Endothelial cell of umbilical vein (primary cell): ENCODE results near the gene C1QTNF7. TPM values are rescaled to one million over a fixed set of nuclear protein-coding genes. Genes with fewer than 3 reads are reported as not detected.

Source experiments
- BruUV-seq: library from RNA; stranded (reverse); fragments of 400-500 nt; replicated peaks from 2 replicates; lab custom pipeline; 2021; lab: Mats Ljungman, UMichigan
- CTCF ChIA-PET: fragments of 300-600, 350-600 bp; sonication (Branson Sonifier 250); formaldehyde crosslinking; loops from one replicate; lab custom pipeline; 2021; ENCODE audit warnings: antibody characterized with exemption, inconsistent platforms; lab: Charles Lee
- POLR2A ChIA-PET: fragments of 300-600, 350-600 bp; sonication (Branson Sonifier 250); formaldehyde crosslinking; loops from one replicate; lab custom pipeline; 2021; ENCODE audit warnings: antibody characterized with exemption, inconsistent platforms; lab: Charles Lee
- DNase-seq: peaks from one replicate; pipeline ENCODE4 v3.0.0-alpha.2; 2011; ENCODE audit warnings: low read depth, low spot score
- FAIRE-seq: peaks from 2 replicates; lab custom pipeline; 2011; peaks lifted over from hg19 to GRCh38; lab: Jason Lieb, UNC
- H2AFZ ChIP-seq: 2 replicates; pipeline ENCODE4 v1.6.0; 2012; ENCODE audit warnings: low read depth, low read length, control low read depth, inconsistent platforms
- H3K27ac ChIP-seq: 2 replicates; pipeline ENCODE4 v1.5.1; 2011; ENCODE audit warnings: low read depth, mild to moderate bottlenecking, control low read depth, low read length, moderate library complexity; ENCODE audit not compliant: insufficient read depth
- H3K27me3 ChIP-seq, 2 experiments: 2 replicates each; pipeline versions ENCODE4 v1.6.0 to v1.6.1; 2011; ENCODE audit warnings: low read length in 2 of 2, mixed read lengths in 1 of 2; ENCODE audit not compliant: control insufficient read depth in 2 of 2, insufficient read depth in 2 of 2
- H3K36me3 ChIP-seq, 2 experiments: 2 replicates in 1 of 2; 3 replicates in 1 of 2; pipeline ENCODE4 v1.5.1; 2011; ENCODE audit warnings: low read length in 2 of 2, mild to moderate bottlenecking in 1 of 2, moderate library complexity in 1 of 2; ENCODE audit not compliant: control insufficient read depth in 2 of 2, insufficient read depth in 2 of 2; ENCODE audit errors: extremely low read depth in 1 of 2
- H3K4me1 ChIP-seq: 3 replicates; pipeline ENCODE4 v1.5.1; 2011; ENCODE audit warnings: mild to moderate bottlenecking, low read length; ENCODE audit not compliant: control insufficient read depth, insufficient read depth; ENCODE audit errors: extremely low read depth
- H3K4me2 ChIP-seq: 2 replicates; pipeline ENCODE4 v1.6.1; 2011; ENCODE audit warnings: low read length, control low read depth, mixed read lengths; ENCODE audit not compliant: insufficient read depth
- H3K4me3 ChIP-seq, 3 experiments: fragments of 200-600 bp in 1 of 3; sonication (generic), shearing (Covaris generic) in 1 of 3; replicated peaks in 1 of 3; 2 replicates each; pipeline ENCODE4 v1.5.1; 2011 to 2016; ENCODE audit warnings: control low read depth in 3 of 3, low read length in 3 of 3, mild to moderate bottlenecking in 2 of 3, inconsistent platforms in 1 of 3, low read depth in 1 of 3, moderate library complexity in 1 of 3; ENCODE audit not compliant: insufficient read depth in 1 of 3
- H3K79me2 ChIP-seq: 2 replicates; pipeline ENCODE4 v1.6.0; 2012; ENCODE audit warnings: low read length, inconsistent platforms; ENCODE audit not compliant: control insufficient read depth, insufficient read depth
- H3K9ac ChIP-seq: replicated peaks from 2 replicates; pipeline ENCODE3; 2011; ENCODE audit warnings: low read length, control low read depth; ENCODE audit not compliant: insufficient read depth; ENCODE audit errors: extremely low read depth
- H3K9me1 ChIP-seq: replicated peaks from 3 replicates; pipeline ENCODE4 v1.6.0; 2011; ENCODE audit warnings: mild to moderate bottlenecking, low read length; ENCODE audit not compliant: control insufficient read depth, insufficient read depth; ENCODE audit errors: extremely low read depth
- H3K9me3 ChIP-seq: replicated peaks from 2 replicates; pipeline ENCODE4 v1.5.1; 2012; ENCODE audit warnings: low read length, inconsistent platforms; ENCODE audit not compliant: control insufficient read depth, insufficient read depth
- H4K20me1 ChIP-seq: replicated peaks from 2 replicates; pipeline ENCODE3; 2011; ENCODE audit warnings: mild to moderate bottlenecking, low read length; ENCODE audit not compliant: control insufficient read depth, insufficient read depth; ENCODE audit errors: extremely low read depth
- EZH2 ChIP-seq: IDR thresholded peaks from 2 replicates; pipeline ENCODE4 v1.6.1; 2012; ENCODE audit warnings: borderline replicate concordance, low read depth, mild to moderate bottlenecking, moderate library complexity, low read length, inconsistent platforms; ENCODE audit not compliant: severe bottlenecking
- FOS ChIP-seq: IDR thresholded peaks from 2 replicates; pipeline ENCODE4 v1.6.1; 2011; ENCODE audit warnings: mild to moderate bottlenecking, low read length, moderate library complexity, borderline replicate concordance; ENCODE audit not compliant: insufficient read depth
- GATA2 ChIP-seq: IDR thresholded peaks from 2 replicates; pipeline ENCODE4 v1.7.0; 2011; ENCODE audit warnings: low read depth, mild to moderate bottlenecking, moderate library complexity, mixed read lengths, low read length; ENCODE audit not compliant: insufficient read length, insufficient read depth
- JUN ChIP-seq: IDR thresholded peaks from 2 replicates; pipeline ENCODE4 v1.6.1; 2011; ENCODE audit warnings: borderline replicate concordance, low read depth; ENCODE audit not compliant: insufficient read length, insufficient read depth
- MYC ChIP-seq: IDR thresholded peaks from one replicate; pipeline ENCODE4 v1.6.1; 2011; ENCODE audit warnings: mild to moderate bottlenecking, low read depth, low read length
- POLR2A ChIP-seq: IDR thresholded peaks from 2 replicates; pipeline ENCODE4 v1.6.1; 2012; ENCODE audit warnings: low read depth, mild to moderate bottlenecking, control low read depth, low read length
- POLR2AphosphoS5 ChIP-seq: IDR thresholded peaks from 2 replicates; pipeline ENCODE4 v1.6.1; 2012; ENCODE audit warnings: low read depth, mild to moderate bottlenecking, control low read depth, low read length, moderate library complexity; ENCODE audit not compliant: insufficient read depth
- dilution Hi-C: fragments of 300-500 bp; cut with MboI; formaldehyde crosslinking; loops from one replicate; pipeline ENCODE4 v1.15.0; 2019; ENCODE audit warnings: low sequenced_read_pairs; ENCODE audit not compliant: extremely low pct_ligation_motif_present
- intact Hi-C: fragments of 100-400 bp; cut with micrococcal nuclease; formaldehyde crosslinking; loops from one replicate; pipeline ENCODE4 v1.10.0; 2022
- polyA plus RNA-seq, 4 experiments: library from polyadenylated mRNA; depleted of rRNA in 3 of 4; stranded (reverse) in 3 of 4; unstranded in 1 of 4; fragments of >200 nt; gene quantifications; 2 replicates each; pipeline versions ENCODE4 v1.2.1 to v1.2.3, GENCODE V29; 2011 to 2012; ENCODE audit warnings: missing spikeins in 1 of 4
- total RNA-seq: library from RNA; stranded (reverse); gene quantifications from 2 replicates; pipeline ENCODE4 v1.2.3, GENCODE V29; 2021
- TF ChIP-seq, protein P1 (sequence below): IDR thresholded peaks from 2 replicates; pipeline ENCODE4 v1.6.1; 2011; ENCODE audit not compliant: insufficient read depth, insufficient read length

C1QTNF7 gene
- total and polyA plus RNA-seq, 2 donors (not counting 3 experiments of a cell fraction or from before 2014, with no cell fraction given) = not detected

- BruUV-seq = no TSS peak
- dilution Hi-C loops = no loop called here
- CTCF ChIA-PET = interaction anchor here (1.5 kb wide), 1 partner anchor 8 kb away, joined by 7 read pairs; no protein-coding TSS in a partner anchor
- H3K9me3 ChIP-seq = no peaks in the 10 kb centered on the region
- no peaks in the 10 kb centered on the region for H3K27me3 ChIP-seq
- no peaks in the 10 kb centered on the region for H3K79me2 ChIP-seq
- no peak overlapping the region for H3K27ac ChIP-seq
- no peaks in the 10 kb centered on the region for H4K20me1 ChIP-seq
- H3K4me3 ChIP-seq = no peak overlapping the region
- TF ChIP-seq, protein P1, sequence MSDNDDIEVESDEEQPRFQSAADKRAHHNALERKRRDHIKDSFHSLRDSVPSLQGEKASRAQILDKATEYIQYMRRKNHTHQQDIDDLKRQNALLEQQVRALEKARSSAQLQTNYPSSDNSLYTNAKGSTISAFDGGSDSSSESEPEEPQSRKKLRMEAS = no peak
- TF ChIP-seq MYC (no peak), POLR2AphosphoS5 (no peak), EZH2 (no peak), JUN (no peak), POLR2A (no peak), GATA2 (no peak), FOS (no peak)
- H3K4me2 ChIP-seq = no peak overlapping the region
- no peak for FAIRE-seq
- H3K9ac ChIP-seq = no peak overlapping the region
- H2AFZ ChIP-seq = no peak overlapping the region
- H3K9me1 ChIP-seq = no peaks in the 10 kb centered on the region
- intact Hi-C loops = no loop called here
- no peak for DNase-seq
- POLR2A ChIA-PET = no interaction called here
- H3K4me1 ChIP-seq = no peaks in the 10 kb centered on the region
- H3K36me3 ChIP-seq = no peaks in the 10 kb centered on the region
Observed at GRCh38 chr4:15405018-15405417, 22.8 kb upstream of the C1QTNF7 start.

DNA sequence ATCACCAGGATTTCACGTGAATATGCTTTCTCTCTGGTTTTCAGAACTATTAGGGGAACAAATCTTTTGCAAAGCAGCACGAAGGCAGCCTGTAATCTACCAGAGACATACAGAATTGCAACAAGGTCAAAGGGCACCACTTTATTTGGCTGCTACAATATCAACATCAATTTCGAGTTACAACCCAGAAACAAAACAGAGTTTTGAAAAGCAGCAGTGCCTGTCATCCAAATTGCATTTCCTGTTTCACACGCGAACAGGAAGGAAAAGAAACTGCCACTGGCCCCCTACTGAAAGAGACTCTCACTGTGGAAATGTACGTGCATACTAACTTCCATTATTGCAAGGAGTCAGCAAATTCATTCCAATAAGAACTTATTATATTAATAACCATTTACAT is 17.1 kb upstream of the C1QTNF7 start:
- Histone ChIP-seq H3K9me1 (no peaks in the 10 kb centered on the region), H3K79me2 (no peaks in the 10 kb centered on the region), H3K27me3 (no peaks in the 10 kb centered on the region), H4K20me1 (no peaks in the 10 kb centered on the region), H3K4me2 (no peak overlapping the region), H3K4me1 (peaks cover 3% of the 10 kb centered on the region), H2AFZ (no peak overlapping the region), H3K36me3 (no peaks in the 10 kb centered on the region), H3K27ac (no peak overlapping the region), H3K9ac (no peak overlapping the region), H3K9me3 (no peaks in the 10 kb centered on the region), H3K4me3 (no peak overlapping the region)
- intact Hi-C loops (no loop called here), dilution Hi-C loops (no loop called here)
- BruUV-seq = no TSS peak
- no peak for TF ChIP-seq FOS
- ChIA-PET CTCF (interaction anchor here (2.6 kb wide), 1 partner anchor 14 kb away, joined by 23 read pairs; no protein-coding TSS in a partner anchor), POLR2A (no interaction called here)
- peak; percentile 67 for FAIRE-seq
- DNase-seq = peak; percentile 26
